ENCODE results near the gene ROR2.

- TF ChIP-seq, protein P1, sequence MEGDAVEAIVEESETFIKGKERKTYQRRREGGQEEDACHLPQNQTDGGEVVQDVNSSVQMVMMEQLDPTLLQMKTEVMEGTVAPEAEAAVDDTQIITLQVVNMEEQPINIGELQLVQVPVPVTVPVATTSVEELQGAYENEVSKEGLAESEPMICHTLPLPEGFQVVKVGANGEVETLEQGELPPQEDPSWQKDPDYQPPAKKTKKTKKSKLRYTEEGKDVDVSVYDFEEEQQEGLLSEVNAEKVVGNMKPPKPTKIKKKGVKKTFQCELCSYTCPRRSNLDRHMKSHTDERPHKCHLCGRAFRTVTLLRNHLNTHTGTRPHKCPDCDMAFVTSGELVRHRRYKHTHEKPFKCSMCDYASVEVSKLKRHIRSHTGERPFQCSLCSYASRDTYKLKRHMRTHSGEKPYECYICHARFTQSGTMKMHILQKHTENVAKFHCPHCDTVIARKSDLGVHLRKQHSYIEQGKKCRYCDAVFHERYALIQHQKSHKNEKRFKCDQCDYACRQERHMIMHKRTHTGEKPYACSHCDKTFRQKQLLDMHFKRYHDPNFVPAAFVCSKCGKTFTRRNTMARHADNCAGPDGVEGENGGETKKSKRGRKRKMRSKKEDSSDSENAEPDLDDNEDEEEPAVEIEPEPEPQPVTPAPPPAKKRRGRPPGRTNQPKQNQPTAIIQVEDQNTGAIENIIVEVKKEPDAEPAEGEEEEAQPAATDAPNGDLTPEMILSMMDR (conservative IDR thresholded peaks at IDR 0.05; ENCODE audit: low read depth in 2 of 2), result no peak
- TF ChIP-seq CREB1 (CRISPR knock-in tag; IDR thresholded peaks at IDR 0.05; ENCODE audit: low read depth) (no peak), POLR2AphosphoS5 (IDR thresholded peaks at IDR 0.05; ENCODE audit: low read depth) (no peak), EZH2 (IDR thresholded peaks at IDR 0.05; ENCODE audit: low read depth, unreplicated experiment) (no peak), EZH2phosphoT487 (IDR thresholded peaks at IDR 0.05; ENCODE audit: unreplicated experiment) (no peak), STAT1 (IDR thresholded peaks at IDR 0.05; ENCODE audit: unreplicated experiment) (no peak), JUNB (IDR thresholded peaks at IDR 0.05; ENCODE audit: unreplicated experiment) (no peak), ZNF114 (CRISPR knock-in tag; IDR thresholded peaks at IDR 0.05) (no peak), NANOG (IDR thresholded peaks at IDR 0.05; ENCODE audit: borderline replicate concordance) (no peak), ZNF331 (CRISPR knock-in tag; IDR thresholded peaks at IDR 0.05; ENCODE audit: low read depth) (no peak)
- TF ChIP-seq, protein P2, sequence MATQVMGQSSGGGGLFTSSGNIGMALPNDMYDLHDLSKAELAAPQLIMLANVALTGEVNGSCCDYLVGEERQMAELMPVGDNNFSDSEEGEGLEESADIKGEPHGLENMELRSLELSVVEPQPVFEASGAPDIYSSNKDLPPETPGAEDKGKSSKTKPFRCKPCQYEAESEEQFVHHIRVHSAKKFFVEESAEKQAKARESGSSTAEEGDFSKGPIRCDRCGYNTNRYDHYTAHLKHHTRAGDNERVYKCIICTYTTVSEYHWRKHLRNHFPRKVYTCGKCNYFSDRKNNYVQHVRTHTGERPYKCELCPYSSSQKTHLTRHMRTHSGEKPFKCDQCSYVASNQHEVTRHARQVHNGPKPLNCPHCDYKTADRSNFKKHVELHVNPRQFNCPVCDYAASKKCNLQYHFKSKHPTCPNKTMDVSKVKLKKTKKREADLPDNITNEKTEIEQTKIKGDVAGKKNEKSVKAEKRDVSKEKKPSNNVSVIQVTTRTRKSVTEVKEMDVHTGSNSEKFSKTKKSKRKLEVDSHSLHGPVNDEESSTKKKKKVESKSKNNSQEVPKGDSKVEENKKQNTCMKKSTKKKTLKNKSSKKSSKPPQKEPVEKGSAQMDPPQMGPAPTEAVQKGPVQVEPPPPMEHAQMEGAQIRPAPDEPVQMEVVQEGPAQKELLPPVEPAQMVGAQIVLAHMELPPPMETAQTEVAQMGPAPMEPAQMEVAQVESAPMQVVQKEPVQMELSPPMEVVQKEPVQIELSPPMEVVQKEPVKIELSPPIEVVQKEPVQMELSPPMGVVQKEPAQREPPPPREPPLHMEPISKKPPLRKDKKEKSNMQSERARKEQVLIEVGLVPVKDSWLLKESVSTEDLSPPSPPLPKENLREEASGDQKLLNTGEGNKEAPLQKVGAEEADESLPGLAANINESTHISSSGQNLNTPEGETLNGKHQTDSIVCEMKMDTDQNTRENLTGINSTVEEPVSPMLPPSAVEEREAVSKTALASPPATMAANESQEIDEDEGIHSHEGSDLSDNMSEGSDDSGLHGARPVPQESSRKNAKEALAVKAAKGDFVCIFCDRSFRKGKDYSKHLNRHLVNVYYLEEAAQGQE (IDR thresholded peaks at IDR 0.05; ENCODE audit: unreplicated experiment), result no peak
- TF ChIP-seq, protein P3, sequence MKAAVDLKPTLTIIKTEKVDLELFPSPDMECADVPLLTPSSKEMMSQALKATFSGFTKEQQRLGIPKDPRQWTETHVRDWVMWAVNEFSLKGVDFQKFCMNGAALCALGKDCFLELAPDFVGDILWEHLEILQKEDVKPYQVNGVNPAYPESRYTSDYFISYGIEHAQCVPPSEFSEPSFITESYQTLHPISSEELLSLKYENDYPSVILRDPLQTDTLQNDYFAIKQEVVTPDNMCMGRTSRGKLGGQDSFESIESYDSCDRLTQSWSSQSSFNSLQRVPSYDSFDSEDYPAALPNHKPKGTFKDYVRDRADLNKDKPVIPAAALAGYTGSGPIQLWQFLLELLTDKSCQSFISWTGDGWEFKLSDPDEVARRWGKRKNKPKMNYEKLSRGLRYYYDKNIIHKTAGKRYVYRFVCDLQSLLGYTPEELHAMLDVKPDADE (IDR thresholded peaks at IDR 0.05), result no peak
Observed at GRCh38 chr9:91583161-91583875, 366.7 kb downstream of the ROR2 start.

Data from GM23338 (cell line).